ENCODE results near the gene DDX20. TPM values are rescaled to one million over a fixed set of nuclear protein-coding genes. Genes with fewer than 3 reads are reported as not detected.

The DDX20 gene
- polyA plus RNA-seq, 1 of the 3 experiments (the other 2 are of a cell fraction): 3.8 TPM

DNA sequence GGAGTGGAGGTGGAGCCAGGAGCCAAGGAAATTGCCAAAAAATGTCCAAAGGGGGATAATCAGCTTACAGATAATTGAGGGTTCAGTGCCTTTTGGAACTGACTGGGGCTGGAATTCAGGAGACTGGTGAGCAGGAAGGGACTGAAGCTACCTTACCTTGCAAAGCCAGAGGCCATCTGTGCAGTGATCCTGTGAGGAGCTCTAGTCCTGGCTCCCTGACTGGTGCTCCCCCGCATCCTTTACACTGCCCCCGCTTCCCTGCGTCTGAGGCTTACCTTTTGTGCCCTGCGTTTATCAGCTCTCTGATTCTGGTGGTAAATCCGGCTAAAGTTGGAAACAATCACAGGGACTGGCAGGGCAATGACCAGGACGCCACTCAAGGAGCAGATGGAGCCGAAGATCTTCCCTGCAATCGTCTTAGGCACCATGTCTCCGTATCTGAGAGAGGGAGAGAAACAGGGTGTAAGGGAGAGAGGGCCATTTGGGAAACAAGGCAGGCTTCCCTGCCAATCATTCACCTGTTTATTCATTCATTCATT lies 31.0 kb downstream of the DDX20 start:
- no peaks in the 10 kb centered on the region for H3K4me1 ChIP-seq (ENCODE audit: control insufficient read depth in 1 of 2, insufficient read depth in 2 of 2, low read depth in 1 of 2, low read length in 1 of 2)
- no peak overlapping the region for H3K4me3 ChIP-seq (ENCODE audit: low read depth in 2 of 2, low read length in 1 of 2)
- H3K9me3 ChIP-seq: no peaks in the 10 kb centered on the region
- no peak for DNase-seq
- no peak overlapping the region for H2AFZ ChIP-seq (ENCODE audit: low read depth)
- CTCF ChIA-PET: interaction anchor here (2.1 kb wide), 1 partner anchor 17 kb away, joined by 6 read pairs; no protein-coding TSS in a partner anchor
- H3K27ac ChIP-seq (ENCODE audit: low read depth in 2 of 2, low read length in 1 of 2): no peak overlapping the region
- no peaks in the 10 kb centered on the region for H3F3A ChIP-seq (replicated peaks; ENCODE audit: insufficient read depth)
- H3K9ac ChIP-seq: no peak overlapping the region
- no peaks in the 10 kb centered on the region for H3K79me2 ChIP-seq (ENCODE audit: insufficient read depth)
- peaks cover 20% of the 10 kb centered on the region; the same call in 1 of the 2 replicates for H3K27me3 ChIP-seq (ENCODE audit: insufficient read depth)
- 56% methylated on average over 9 of the region's 9 CpGs for WGBS (ENCODE audit: low lambda C conversion rate)
- no peaks in the 10 kb centered on the region for H3K9me2 ChIP-seq
- no peaks in the 10 kb centered on the region for H3K36me3 ChIP-seq (replicated peaks in 1 of 2; ENCODE audit: control insufficient read depth in 1 of 2, insufficient read depth in 2 of 2, low read length in 1 of 2)
- no peaks in the 10 kb centered on the region for H4K20me1 ChIP-seq (ENCODE audit: insufficient read depth)
- POLR2A ChIA-PET: no interaction called here
- no peak overlapping the region for H3K4me2 ChIP-seq
- TF ChIP-seq SIN3A (IDR thresholded peaks at IDR 0.05; ENCODE audit: borderline replicate concordance, low read depth, low read length) (no peak), TAF1 (IDR thresholded peaks at IDR 0.05; ENCODE audit: borderline replicate concordance, low read depth, low read length) (no peak), RFX5 (IDR thresholded peaks at IDR 0.05; ENCODE audit: low read length) (no peak), NRF1 (IDR thresholded peaks at IDR 0.05; ENCODE audit: low read depth, low read length) (no peak), TCF12 (IDR thresholded peaks at IDR 0.05) (no peak), MXI1 (IDR thresholded peaks at IDR 0.05; ENCODE audit: low read depth, low read length) (no peak), YY1 (IDR thresholded peaks at IDR 0.05; ENCODE audit: low read depth) (no peak), ELF1 (IDR thresholded peaks at IDR 0.05) (no peak), RCOR1 (IDR thresholded peaks at IDR 0.05; ENCODE audit: low read length) (no peak), FOXM1 (IDR thresholded peaks at IDR 0.05; ENCODE audit: low read depth) (no peak), NFIC (IDR thresholded peaks at IDR 0.05; ENCODE audit: borderline replicate concordance) (no peak), GABPA (IDR thresholded peaks at IDR 0.05; ENCODE audit: low read depth) (no peak), RAD21 (IDR thresholded peaks at IDR 0.05; ENCODE audit: low read length) (no peak)
- TF ChIP-seq, protein P1, sequence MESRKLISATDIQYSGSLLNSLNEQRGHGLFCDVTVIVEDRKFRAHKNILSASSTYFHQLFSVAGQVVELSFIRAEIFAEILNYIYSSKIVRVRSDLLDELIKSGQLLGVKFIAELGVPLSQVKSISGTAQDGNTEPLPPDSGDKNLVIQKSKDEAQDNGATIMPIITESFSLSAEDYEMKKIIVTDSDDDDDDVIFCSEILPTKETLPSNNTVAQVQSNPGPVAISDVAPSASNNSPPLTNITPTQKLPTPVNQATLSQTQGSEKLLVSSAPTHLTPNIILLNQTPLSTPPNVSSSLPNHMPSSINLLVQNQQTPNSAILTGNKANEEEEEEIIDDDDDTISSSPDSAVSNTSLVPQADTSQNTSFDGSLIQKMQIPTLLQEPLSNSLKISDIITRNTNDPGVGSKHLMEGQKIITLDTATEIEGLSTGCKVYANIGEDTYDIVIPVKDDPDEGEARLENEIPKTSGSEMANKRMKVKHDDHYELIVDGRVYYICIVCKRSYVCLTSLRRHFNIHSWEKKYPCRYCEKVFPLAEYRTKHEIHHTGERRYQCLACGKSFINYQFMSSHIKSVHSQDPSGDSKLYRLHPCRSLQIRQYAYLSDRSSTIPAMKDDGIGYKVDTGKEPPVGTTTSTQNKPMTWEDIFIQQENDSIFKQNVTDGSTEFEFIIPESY (IDR thresholded peaks at IDR 0.05; ENCODE audit: borderline replicate concordance, low read depth): no peak
- TF ChIP-seq, protein P2, sequence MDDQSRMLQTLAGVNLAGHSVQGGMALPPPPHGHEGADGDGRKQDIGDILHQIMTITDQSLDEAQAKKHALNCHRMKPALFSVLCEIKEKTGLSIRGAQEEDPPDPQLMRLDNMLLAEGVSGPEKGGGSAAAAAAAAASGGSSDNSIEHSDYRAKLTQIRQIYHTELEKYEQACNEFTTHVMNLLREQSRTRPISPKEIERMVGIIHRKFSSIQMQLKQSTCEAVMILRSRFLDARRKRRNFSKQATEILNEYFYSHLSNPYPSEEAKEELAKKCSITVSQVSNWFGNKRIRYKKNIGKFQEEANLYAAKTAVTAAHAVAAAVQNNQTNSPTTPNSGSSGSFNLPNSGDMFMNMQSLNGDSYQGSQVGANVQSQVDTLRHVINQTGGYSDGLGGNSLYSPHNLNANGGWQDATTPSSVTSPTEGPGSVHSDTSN (IDR thresholded peaks at IDR 0.05): no peak
- TF ChIP-seq, protein P3, sequence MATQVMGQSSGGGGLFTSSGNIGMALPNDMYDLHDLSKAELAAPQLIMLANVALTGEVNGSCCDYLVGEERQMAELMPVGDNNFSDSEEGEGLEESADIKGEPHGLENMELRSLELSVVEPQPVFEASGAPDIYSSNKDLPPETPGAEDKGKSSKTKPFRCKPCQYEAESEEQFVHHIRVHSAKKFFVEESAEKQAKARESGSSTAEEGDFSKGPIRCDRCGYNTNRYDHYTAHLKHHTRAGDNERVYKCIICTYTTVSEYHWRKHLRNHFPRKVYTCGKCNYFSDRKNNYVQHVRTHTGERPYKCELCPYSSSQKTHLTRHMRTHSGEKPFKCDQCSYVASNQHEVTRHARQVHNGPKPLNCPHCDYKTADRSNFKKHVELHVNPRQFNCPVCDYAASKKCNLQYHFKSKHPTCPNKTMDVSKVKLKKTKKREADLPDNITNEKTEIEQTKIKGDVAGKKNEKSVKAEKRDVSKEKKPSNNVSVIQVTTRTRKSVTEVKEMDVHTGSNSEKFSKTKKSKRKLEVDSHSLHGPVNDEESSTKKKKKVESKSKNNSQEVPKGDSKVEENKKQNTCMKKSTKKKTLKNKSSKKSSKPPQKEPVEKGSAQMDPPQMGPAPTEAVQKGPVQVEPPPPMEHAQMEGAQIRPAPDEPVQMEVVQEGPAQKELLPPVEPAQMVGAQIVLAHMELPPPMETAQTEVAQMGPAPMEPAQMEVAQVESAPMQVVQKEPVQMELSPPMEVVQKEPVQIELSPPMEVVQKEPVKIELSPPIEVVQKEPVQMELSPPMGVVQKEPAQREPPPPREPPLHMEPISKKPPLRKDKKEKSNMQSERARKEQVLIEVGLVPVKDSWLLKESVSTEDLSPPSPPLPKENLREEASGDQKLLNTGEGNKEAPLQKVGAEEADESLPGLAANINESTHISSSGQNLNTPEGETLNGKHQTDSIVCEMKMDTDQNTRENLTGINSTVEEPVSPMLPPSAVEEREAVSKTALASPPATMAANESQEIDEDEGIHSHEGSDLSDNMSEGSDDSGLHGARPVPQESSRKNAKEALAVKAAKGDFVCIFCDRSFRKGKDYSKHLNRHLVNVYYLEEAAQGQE (IDR thresholded peaks at IDR 0.05; ENCODE audit: low read depth, low read length): no peak

All from SK-N-SH (cell line).